ENCODE data around the gene APOLD1. TPM values are rescaled to one million over a fixed set of nuclear protein-coding genes. Genes with fewer than 3 reads are reported as not detected.
"Not testable (repeated sequence)": the region's sequence is repeated elsewhere in the genome, so short reads cannot be mapped to it uniquely, and the experiment has no call there.

The APOLD1 gene
- total and polyA plus RNA-seq, 8 donors = 7.3 to 14.1 (median 10.2) TPM

- no peaks in the 10 kb centered on the region for H3K27me3 ChIP-seq
- H3K9me3 ChIP-seq = no peaks in the 10 kb centered on the region
- H3K4me1 ChIP-seq = peaks cover 17 to 59% of the 10 kb centered on the region in 2 donors
- no peak for TF ChIP-seq CTCF (IDR thresholded peaks at IDR 0.05)
- intact Hi-C loops (cut with DNase I) = no loop called here
- no peak overlapping the region for H3K4me3 ChIP-seq
- ATAC-seq (no peak), DNase-seq (no peak)
- peak overlapping the region; percentile 51 to 72 for H3K27ac ChIP-seq
- H3K36me3 ChIP-seq = peaks cover 5 to 55% of the 10 kb centered on the region in 2 donors
These were observed 33.8 kb downstream of the APOLD1 start for GRCh38 chr12:12819221-12819620.

- H3K36me3 ChIP-seq = peaks cover 5 to 57% of the 10 kb centered on the region in 2 donors
- intact Hi-C loops (cut with DNase I) = no loop called here
- no peak for DNase-seq
These were observed 34.4 kb downstream of the APOLD1 start for GRCh38 chr12:12819752-12820311.

GRCh38 chr12:12820376-12820775 lies 34.9 kb downstream of the APOLD1 start:
- H3K27me3 ChIP-seq; intact Hi-C loops (cut with DNase I); ATAC-seq; H3K4me3 ChIP-seq; H3K9me3 ChIP-seq; DNase-seq: not testable (repeated sequence)
- Histone ChIP-seq H3K27ac (peak overlapping the region; percentile 51 to 72), H3K36me3 (peaks cover 5 to 57% of the 10 kb centered on the region in 2 donors), H3K4me1 (peaks cover 16 to 48% of the 10 kb centered on the region in 2 donors)

More at GRCh38 chr12:12819752-12820311, 34.4 kb downstream of the APOLD1 start:
- Histone ChIP-seq H3K4me3 (no peak overlapping the region), H3K27ac (peak overlapping the region; percentile 51 to 72), H3K4me1 (peaks cover 16 to 53% of the 10 kb centered on the region in 2 donors), H3K27me3 (no peaks in the 10 kb centered on the region), H3K9me3 (no peaks in the 10 kb centered on the region)
- ATAC-seq = peak; percentile 87
- TF ChIP-seq CTCF (IDR thresholded peaks at IDR 0.05) = no peak

GRCh38 chr12:12821975-12822374 lies 36.5 kb downstream of the APOLD1 start:
- H3K9me3 ChIP-seq = no peaks in the 10 kb centered on the region
- peaks cover 16 to 35% of the 10 kb centered on the region in 2 donors for H3K4me1 ChIP-seq
- no peak for TF ChIP-seq CTCF (IDR thresholded peaks at IDR 0.05)
- intact Hi-C loops (cut with DNase I) = no loop called here
- no peak overlapping the region for H3K27ac ChIP-seq
- ATAC-seq (no peak), DNase-seq (no peak)
- H3K27me3 ChIP-seq = no peaks in the 10 kb centered on the region
- peaks cover 5 to 67% of the 10 kb centered on the region in 2 donors for H3K36me3 ChIP-seq
- H3K4me3 ChIP-seq = no peak overlapping the region

GRCh38 chr12:12822886-12823285 lies 37.4 kb downstream of the APOLD1 start:
- H3K27me3 ChIP-seq = no peaks in the 10 kb centered on the region
- TF ChIP-seq CTCF (IDR thresholded peaks at IDR 0.05) = no peak
- H3K4me3 ChIP-seq = no peak overlapping the region
- ATAC-seq (no peak), DNase-seq (no peak)
- H3K9me3 ChIP-seq = no peaks in the 10 kb centered on the region
- H3K36me3 ChIP-seq = peaks cover 5 to 76% of the 10 kb centered on the region in 2 donors
- peaks cover 16 to 26% of the 10 kb centered on the region in 2 donors for H3K4me1 ChIP-seq
- no peak overlapping the region for H3K27ac ChIP-seq
- intact Hi-C loops (cut with DNase I) = no loop called here

- Histone ChIP-seq H3K27me3 (no peaks in the 10 kb centered on the region), H3K27ac (no peak overlapping the region), H3K9me3 (no peaks in the 10 kb centered on the region), H3K4me3 (no peak overlapping the region), H3K36me3 (peaks cover 5 to 81% of the 10 kb centered on the region in 2 donors), H3K4me1 (peaks cover 16 to 21% of the 10 kb centered on the region in 2 donors)
- no peak for ATAC-seq
- DNase-seq = no peak
- no peak for TF ChIP-seq CTCF (IDR thresholded peaks at IDR 0.05)
- intact Hi-C loops (cut with DNase I) = no loop called here
These were observed 37.8 kb downstream of the APOLD1 start for GRCh38 chr12:12823300-12823699.

All from left lung (tissue), 10 donors.